GM13976 (cell line): ENCODE measurements around the gene IQGAP2.

Experiments
- DNase-seq: peaks from one replicate; pipeline ENCODE4 v3.0.0; 2012; ENCODE audit warnings: low spot score
- in situ Hi-C: fragments of 300-500 bp; cut with MboI; formaldehyde crosslinking; loops from one replicate; pipeline ENCODE4 v1.12.0; 2022; ENCODE audit warnings: low sequenced_read_pairs, mixed read lengths, inconsistent platforms; ENCODE audit not compliant: unreplicated experiment
- TF ChIP-seq, protein P1 (sequence below): IDR thresholded peaks from 2 replicates; pipeline ENCODE4 v1.5.1; 2012; ENCODE audit warnings: borderline replicate concordance, mild to moderate bottlenecking; ENCODE audit not compliant: insufficient read depth; ENCODE audit errors: extremely low read depth, missing control alignments, control extremely low read depth

The IQGAP2 gene

DNA sequence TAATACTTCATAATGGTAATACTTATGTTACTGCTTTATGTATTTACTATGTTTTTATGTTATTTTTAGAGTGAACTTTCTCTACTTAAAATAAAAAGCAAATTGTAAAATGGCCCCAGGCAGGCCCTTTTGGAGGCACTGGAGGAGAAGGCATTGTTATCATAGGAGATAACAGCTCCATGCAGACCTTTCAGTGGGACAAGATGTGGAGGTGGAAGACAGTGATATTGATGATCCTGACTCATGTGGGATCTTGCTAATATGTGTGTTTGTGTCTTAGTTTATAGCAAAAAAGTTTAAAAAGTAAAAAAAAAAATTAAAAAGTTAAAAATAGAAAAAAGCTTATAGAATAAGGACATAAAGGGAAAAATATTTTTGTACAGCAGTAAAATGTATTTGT is 74.5 kb downstream of the IQGAP2 start:
- DNase-seq = no peak
- TF ChIP-seq, protein P1, sequence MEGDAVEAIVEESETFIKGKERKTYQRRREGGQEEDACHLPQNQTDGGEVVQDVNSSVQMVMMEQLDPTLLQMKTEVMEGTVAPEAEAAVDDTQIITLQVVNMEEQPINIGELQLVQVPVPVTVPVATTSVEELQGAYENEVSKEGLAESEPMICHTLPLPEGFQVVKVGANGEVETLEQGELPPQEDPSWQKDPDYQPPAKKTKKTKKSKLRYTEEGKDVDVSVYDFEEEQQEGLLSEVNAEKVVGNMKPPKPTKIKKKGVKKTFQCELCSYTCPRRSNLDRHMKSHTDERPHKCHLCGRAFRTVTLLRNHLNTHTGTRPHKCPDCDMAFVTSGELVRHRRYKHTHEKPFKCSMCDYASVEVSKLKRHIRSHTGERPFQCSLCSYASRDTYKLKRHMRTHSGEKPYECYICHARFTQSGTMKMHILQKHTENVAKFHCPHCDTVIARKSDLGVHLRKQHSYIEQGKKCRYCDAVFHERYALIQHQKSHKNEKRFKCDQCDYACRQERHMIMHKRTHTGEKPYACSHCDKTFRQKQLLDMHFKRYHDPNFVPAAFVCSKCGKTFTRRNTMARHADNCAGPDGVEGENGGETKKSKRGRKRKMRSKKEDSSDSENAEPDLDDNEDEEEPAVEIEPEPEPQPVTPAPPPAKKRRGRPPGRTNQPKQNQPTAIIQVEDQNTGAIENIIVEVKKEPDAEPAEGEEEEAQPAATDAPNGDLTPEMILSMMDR = no peak
- in situ Hi-C loops = no loop called here

DNA sequence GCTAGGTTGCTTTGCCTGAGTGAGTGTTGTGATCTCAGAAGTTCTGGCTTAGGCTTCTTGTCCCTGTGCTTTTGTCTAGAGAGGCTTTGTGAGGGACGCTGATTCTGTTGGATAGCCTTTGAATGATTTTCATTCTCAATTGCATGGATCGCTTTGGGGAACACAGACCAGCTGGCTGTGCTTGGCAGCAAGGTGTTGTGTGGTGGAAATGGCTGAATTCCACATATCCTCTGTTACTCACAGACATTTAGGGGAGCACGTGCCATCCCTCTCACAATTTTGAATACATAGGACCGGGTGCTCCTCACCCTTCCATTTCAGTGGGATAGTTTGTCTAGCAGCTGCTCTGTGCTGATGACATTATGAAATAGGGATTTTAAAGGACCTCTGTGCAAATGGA is 76.2 kb downstream of the IQGAP2 start:
- in situ Hi-C loops = no loop called here
- TF ChIP-seq, protein P1 = no peak
- DNase-seq = no peak

DNA sequence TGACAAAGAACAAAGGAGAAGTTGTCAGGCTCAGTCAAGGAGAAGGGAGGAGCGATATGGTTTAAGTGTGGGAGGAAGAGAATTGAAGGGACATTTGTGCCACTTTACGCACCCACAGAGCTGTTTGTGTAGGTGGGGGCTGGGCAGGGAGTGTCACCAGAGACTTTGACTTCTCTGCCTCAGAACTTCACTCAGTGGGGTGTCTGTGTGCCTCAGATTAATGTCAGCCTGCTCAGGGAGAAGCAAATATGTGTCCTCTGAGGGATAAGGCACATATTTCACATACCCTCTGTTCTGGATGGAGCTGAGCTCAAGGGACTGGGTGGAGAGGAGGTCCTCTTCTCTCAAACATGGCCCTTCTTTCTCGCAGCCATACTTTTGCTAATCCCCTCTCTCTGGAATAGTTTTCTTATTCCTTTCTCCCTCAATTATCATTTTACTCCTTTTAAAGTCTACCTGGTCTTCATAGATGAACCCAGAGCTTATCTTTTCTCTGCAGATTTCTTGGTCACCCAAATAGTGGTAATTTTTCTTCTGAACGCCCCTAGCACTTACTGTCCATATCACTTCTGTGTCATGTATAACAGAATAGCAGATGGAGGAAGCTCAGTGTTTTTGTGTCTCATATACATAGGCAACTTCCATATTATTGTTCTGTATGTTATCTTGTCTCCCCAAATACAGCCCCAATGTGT is 77.0 kb downstream of the IQGAP2 start:
- TF ChIP-seq, protein P1 = no peak
- DNase-seq = no peak
- in situ Hi-C loops = no loop called here

DNA sequence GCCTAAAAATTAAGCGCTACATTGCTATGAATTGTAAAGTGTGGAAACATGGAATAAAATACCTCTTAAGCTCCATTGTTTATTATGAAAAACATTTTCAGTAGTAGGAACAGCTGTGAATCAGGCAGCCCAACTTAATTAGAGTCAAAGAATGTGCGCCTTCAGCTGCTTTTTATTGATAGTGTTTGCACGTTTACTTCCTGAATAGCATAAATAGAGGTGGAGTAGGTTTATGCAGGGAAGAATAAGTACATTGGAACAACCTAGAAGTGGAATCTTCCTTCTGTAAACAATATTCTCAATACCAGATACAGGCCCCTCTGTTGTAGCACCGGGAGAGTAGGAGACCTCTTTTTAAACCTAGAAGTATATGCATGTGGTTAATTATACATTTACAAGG is 79.9 kb downstream of the IQGAP2 start:
- TF ChIP-seq, protein P1 = no peak
- in situ Hi-C loops = no loop called here
- DNase-seq = no peak

DNA sequence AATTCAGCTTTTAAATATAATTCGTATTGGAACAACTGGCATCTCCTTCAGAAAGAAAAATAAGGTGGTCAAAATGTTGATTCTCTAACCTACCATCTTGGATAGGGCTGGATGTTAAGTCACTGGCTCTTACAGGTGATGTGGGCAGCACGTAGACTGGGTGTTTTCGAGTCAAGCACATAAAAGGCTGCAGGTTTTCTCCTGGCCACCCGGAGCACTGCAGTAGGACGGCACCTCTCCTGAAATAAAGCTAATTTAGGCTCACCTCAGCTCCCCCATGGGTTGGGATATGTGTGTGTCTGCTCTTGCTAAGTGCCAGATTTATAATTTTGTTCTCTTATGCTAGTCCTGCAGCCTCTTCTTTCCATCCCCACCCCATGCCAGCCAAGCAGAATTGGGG is 80.3 kb downstream of the IQGAP2 start:
- TF ChIP-seq, protein P1 = no peak
- in situ Hi-C loops = no loop called here

DNA sequence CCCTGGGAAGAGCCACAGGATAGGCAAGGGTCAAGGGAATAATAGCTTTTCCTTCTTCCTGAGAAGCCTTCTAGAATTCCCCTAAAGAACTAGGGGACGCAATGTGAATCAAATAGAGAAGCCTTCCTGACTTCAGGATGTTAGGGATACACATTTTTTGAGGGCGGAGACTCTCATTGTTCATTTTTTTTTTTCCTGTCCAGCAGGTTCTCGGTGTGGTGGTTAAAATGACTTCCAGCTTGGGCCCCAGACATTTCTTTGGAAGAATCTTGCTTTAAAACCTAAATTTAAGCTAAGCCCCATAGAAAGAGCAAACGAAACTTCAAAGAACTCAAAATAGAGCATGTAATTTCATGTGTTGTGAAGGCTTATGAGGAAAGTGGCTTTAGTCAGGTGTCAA is 80.8 kb downstream of the IQGAP2 start:
- in situ Hi-C loops = no loop called here
- TF ChIP-seq, protein P1 = no peak
- DNase-seq = no peak

More for the DNA sequence above, 80.3 kb downstream of the IQGAP2 start:
- DNase-seq = no peak
